Activated CD4-positive, alpha-beta T cell treated with anti-CD3 and anti-CD28 coated beads, Interleukin-10, Interleukin-2, amounts not matched to agents 100 ng/mL and 50 ng/mL, durations not matched to agents 16 hours and 8 hours (primary cell): ENCODE data around the gene QPRT.
A peak's percentile ranks its signal among the peaks of the same experiment; 100 is the strongest.
"Not testable (repeated sequence)": the region's sequence is repeated elsewhere in the genome, so short reads cannot be mapped to it uniquely, and the experiment has no call there.

Experiments
- DNase-seq: peaks from one replicate; pipeline ENCODE4 v3.0.0-alpha.2; 2020

The QPRT gene

GRCh38 chr16:29678691-29679267 lies at the start of gene QPRT:
QPRT (plus strand) TSS chr16:29679180; CDS start chr16:29679198, 18 bp downstream.
- DNase-seq = no peak

DNA sequence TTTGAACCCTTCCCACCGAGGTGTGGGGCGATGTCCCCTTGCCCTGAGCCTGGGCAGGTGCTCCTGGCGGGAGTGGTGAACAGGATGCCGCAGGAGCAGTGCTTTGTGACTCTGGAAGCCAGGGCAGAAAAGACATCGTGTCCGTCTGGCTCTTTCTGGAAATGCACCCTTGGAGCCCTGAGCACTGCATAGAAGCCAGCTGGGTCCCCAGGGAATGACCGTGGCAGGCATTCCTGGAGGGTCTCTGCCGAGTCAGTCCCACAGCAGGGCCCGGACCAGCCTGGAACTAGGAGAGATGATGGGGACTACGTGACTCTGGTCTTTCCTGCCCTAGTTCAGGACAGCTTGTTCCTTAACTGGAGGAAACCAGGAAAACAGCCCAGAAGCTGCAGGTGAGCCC lies 49.7 kb upstream of the QPRT start:
- not testable (repeated sequence) for DNase-seq

DNA sequence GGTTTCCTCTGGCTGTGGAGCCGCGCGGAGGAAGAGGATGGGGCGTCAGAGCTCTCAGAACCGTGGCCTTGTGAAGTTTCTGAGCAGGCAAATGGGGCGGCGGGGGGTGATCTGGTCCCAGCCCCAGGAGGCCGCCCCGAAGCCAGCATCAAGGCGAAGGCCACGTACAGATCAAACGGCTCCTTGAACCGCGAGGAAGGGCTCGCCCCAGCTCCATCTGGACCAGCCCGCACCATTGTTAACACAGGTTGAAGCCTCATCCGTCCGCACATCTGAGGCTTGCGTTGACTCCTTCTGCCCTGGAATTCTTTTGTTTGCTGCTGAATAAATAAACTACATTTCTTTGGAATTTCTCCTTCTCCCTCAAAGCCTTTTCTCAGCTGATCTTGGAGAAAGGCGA lies 47.3 kb upstream of the QPRT start:
- DNase-seq = not testable (repeated sequence)

DNA sequence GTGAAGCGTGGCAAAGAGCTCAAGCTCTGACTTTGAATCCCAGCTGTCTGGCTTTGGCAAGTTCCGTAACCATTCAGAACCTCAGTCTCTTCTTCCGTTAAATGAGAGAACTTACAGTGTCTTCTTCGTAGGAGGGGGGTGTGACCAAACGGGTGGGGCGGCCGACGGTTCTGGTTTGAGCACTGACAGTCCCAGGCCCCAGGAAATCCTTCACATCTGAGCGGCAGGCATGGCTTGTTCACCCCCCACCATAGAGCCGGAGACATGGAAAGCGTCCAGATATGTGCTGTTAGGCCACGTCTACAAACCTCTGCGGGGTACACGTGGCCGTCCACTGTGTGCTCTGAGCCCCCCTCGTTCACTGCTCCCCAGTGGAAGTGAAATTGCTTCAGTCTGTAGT lies 43.1 kb upstream of the QPRT start:
- not testable (repeated sequence) for DNase-seq

- not testable (repeated sequence) for DNase-seq
Measured at GRCh38 chr16:29636368-29636767, 42.6 kb upstream of the QPRT start.

- DNase-seq = not testable (repeated sequence)
Measured at GRCh38 chr16:29638751-29639150, 40.2 kb upstream of the QPRT start.

GRCh38 chr16:29641561-29641960 lies 37.4 kb upstream of the QPRT start:
- DNase-seq = peak; percentile 37

DNA sequence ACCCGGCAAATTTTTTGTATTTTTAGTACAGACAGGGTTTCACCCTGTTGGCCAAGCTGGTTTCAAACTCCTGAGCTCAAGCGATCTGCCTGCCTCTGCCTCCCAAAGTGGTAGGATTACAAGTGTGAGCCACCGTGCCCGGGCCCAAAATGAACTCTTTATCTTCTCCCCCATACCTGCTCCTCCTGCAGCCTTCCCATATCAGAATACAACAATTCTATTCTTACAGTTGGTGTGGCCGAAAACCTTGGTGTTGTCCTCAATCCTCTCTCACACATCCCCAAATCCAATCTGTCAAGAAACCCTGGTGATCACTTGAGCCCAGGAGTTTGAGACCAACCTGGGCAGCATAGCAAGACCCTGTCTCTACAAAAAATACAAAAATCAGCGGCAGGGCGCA lies 35.4 kb upstream of the QPRT start:
- no peak for DNase-seq

DNA sequence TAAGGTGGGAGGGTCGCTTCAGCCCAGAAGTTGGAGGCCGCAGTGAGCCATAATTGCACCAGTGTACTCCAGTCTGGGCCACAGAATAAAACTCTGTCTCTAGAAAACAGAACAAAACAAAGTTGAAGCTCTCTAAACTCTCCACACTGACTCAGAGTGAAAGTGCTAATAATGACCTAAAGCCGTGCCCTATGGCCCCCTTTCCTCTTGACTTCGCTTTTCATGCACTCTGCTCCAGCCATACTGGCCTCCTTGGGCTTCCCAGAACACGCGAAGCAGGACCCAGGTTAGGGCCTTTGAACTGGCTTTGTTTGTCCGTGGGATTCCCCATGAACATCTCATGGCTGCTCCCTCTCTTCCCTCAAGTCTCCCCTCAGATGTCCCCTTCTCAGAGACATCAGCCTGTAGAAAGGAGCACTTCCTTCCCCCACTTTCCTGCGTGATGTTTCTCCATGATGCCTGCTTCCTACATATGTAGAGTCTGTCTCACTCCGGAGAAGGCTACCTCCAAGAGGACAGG lies 34.6 kb upstream of the QPRT start:
- no peak for DNase-seq

DNA sequence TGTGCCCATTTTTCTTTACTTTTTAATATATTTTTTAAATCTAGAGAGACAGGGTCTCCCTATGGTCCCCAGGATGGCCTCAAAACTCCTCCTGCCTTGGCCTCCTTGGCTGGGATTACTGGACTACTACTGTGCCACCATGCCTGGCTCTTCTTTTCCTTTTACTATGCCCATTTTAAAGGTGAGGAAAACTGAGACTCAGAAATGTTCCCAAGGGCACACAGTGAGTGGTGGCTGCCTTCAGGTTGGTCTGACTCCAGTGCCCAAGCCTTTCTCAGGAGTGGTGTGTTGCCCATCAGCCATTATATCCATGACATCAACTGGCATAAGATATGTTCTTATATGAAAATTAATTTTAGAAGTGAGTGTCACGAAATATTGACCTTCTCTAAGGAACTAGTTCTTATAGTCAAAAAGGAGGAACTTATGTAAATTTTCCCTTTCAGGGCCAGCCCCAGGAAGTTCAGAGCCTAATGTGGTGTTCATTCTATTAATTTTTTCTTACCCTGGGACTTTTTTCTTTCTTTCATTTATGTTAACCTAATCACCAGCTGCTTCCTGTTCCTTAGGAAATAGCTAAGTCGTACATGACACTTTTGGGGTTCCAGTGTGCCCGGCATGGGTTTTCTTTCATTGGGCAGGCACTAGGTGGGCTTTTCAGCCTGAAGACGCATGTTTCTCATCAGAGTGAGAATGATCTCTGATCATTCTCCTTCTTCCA lies 33.8 kb upstream of the QPRT start:
- no peak for DNase-seq

DNA sequence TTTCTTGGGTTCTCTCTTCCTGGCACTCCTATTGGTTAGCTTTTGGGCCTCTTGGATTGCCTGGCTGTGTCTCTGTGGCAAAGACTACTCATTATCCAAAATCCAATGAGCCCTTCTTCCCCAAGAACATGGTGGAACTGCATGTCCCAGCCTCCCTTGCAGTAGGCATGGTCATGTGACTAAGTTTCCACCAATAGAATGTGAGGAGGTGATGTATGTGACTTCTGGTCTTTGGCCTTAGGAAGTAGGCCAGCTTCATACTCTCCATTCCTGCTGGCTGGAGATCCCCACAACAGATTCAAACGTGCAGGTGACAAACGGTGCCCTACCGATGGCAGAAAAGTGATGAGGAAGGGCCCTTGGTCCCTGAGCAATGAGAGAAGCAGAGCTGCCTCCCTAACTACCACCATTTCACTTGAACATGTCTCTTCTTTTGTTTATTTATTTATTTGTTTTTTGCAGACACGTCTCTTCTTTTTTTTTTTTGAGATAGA lies 33.2 kb upstream of the QPRT start:
- peak; percentile 55 for DNase-seq

DNA sequence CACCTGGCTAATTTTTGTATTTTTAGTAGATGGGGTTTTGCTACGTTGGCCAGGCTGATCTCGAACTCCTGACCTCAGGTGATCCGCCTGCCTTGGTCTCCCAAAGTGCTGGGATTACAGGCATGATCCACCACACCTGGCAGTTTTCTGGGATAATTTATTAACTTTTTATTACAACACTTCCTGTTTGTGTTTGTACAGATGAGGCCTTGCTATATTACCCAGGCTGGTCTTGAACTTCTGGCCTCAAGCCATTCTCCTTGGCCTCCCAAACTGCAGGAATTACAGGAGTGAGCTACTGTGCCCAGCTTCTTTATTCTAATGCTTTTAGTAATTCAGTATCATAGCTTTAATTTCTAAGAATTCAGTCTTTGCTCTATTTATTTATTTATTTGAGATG lies 32.0 kb upstream of the QPRT start:
- no peak for DNase-seq

DNA sequence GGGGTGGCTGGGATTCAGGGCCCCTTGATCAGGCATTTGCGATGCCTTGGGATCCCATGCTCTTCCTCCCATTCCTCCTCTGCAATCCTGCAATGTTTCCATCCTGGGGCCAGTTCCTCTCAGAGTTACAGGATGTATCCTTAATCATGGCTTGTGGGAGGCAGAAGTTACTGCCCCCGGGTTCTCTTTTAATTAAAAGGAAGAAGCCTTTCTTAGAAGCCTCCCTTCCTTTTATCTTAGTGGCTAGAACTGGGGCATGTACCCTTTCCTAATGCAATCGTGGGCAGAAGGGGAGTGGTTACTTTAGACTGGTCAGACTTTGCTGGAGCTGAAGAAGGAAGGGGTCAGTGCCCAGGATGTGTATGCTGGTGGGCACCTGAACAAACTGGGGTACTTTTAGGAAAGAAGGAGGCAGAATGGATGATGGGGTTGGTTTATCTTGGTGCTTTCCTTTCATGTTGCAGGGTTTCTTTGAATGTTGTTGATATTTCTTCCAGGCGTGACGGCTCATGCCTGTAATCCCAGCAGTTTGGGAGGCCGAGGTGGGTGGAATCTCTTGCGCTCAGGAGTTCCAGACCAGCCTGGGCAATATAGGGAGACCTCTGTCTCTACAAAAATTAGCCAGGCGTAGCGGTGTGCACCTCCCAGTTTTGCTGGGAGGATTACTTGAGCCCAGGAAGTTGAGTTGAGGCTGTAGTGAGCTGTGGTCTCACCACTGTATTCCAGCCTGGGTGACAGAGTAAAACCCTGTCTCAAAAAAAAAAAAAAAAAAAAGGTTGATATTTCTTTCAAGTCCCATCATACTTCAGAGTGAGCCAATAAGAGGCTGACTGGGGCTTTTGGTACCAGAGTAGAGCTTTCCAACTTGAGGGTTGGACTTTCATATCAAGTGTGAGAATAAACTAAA lies 29.1 kb upstream of the QPRT start:
- DNase-seq = no peak

GRCh38 chr16:29650771-29651170 lies 28.2 kb upstream of the QPRT start:
- DNase-seq = no peak

GRCh38 chr16:29651774-29652349 lies 27.1 kb upstream of the QPRT start:
- DNase-seq = no peak

DNA sequence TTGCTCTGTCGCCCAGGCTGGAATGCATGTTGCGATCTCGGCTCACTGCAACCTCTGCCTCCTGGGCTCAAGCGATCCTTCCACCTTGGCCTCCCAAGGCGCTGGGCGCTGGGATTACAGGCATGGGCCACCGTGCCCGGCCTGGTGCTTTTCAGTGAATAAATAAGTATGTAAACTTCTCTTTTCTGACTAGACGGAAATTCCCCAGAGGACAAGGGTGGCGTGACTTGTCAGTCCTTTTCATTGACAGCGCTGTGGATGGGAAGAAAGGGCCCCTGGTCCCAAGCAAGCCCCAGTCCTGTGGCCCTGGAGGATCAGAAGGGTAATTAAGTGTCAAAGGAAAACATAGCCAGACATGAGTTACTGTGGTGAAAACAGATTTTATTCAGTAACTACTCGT lies 25.5 kb upstream of the QPRT start:
- DNase-seq = no peak

- not testable (repeated sequence) for DNase-seq
Measured at GRCh38 chr16:29653890-29654289, 25.1 kb upstream of the QPRT start.

- no peak for DNase-seq
Measured at GRCh38 chr16:29656688-29657523, 22.1 kb upstream of the QPRT start.

GRCh38 chr16:29658705-29659104 lies 20.3 kb upstream of the QPRT start:
- DNase-seq = no peak

DNA sequence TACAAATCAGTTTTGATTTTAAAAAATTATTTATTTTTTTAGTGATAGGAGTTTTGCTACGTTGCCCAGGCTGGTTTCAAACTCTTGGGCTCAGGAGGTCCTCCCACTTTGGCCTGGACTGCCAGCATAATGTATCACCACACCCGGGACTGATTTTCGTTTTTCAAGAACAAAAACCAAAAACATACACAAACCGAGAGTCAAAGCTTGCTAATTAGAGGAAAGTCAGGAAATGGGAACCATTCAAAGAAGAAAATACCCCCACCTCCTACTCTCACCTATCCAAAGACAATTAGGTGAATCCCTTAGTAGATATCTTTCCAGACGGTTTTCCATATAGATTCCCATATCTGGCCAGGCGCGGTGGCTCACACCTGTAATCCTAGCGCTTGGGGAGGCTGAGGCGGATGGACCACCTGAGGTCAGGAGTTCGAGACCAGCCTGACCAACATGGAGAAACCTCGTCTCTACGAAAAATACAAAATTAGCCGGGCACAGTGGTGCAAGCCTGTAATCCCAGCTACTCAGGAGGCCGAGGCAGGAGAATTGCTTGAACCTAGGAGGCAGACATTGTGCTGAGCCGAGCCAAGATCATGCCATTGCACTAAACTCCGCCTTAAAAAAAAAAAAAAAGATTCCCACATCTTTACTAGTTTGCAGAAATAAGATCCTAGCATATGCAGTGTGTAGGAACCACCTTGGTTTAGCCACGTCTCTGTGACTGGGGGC lies 16.8 kb upstream of the QPRT start:
- peak; percentile 70 for DNase-seq

GRCh38 chr16:29662729-29663015 lies 16.3 kb upstream of the QPRT start:
- DNase-seq = peak; percentile 77
